Suppressor macrophage treated with lipopolysaccharide for 4 hours (primary cell): ENCODE results near the gene GPR75.

Experiments
- DNase-seq: peaks from one replicate; pipeline ENCODE4 v3.0.0-alpha.2; 2020

GPR75 gene

GRCh38 chr2:53859206-53860181 is at the start of gene GPR75:
GPR75 (minus strand) TSS chr2:53859967; CDS start chr2:53854756, 5,211 bp downstream.
- no peak for DNase-seq

DNA sequence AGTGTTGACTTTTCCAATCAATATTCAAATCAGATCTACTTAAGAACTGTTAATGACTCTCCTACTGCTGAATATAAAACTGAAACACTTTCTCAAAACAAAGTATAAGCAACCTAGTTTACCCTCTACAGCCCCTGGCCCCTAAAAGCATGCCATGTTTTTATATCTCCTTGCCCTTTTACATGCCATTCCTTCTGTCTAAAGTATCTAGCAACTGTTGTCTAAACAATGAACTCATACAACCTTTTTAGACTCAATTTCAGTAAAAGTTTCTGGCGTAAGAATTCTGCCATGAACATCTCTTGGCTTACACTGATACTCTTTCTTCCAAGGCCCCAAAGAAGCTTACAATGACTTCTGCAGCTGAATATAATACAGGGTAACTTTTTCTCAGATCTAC is 47.8 kb upstream of the GPR75 start:
- no peak for DNase-seq

GRCh38 chr2:53905396-53905795 is 45.6 kb upstream of the GPR75 start:
- DNase-seq = no peak

GRCh38 chr2:53903011-53903410 is 43.2 kb upstream of the GPR75 start:
- DNase-seq = no peak

DNA sequence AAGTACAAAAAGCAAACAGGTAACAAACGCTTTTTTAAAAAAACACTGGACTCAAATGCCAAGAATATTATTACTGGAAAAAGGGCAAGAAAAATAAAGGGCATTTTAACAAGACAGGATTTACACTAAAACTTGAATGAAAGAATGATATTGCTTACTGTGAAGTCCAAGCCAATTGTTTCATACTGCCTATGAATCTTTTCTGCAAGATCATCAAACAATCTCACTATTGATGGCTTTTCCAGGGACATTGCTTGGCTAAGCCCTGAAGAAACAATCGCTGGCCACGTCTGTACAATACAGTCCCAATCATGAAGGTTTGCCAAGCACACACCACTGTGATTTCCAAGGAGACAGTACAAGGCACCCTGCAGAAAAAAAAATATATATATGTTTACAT is 41.4 kb upstream of the GPR75 start:
- DNase-seq = no peak

DNA sequence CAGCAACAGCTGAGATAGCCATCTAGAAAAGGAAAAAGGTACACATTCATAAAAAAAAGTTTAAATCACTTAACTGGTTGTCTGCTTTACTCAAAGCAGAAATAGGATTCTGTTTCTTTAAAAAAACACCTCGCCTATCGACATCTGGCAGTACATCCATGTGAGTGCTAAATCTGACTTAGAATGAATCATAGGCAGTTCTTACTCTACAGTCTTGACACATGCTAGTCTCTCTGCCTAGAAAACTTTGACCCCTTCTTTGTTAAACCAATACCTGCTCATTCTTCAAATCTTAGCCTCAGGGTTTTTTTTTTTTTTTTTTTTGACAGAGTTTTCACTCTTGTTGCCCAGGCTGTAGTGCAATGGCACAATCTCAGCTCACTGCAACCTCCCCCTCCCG is 37.1 kb upstream of the GPR75 start:
- no peak for DNase-seq

DNA sequence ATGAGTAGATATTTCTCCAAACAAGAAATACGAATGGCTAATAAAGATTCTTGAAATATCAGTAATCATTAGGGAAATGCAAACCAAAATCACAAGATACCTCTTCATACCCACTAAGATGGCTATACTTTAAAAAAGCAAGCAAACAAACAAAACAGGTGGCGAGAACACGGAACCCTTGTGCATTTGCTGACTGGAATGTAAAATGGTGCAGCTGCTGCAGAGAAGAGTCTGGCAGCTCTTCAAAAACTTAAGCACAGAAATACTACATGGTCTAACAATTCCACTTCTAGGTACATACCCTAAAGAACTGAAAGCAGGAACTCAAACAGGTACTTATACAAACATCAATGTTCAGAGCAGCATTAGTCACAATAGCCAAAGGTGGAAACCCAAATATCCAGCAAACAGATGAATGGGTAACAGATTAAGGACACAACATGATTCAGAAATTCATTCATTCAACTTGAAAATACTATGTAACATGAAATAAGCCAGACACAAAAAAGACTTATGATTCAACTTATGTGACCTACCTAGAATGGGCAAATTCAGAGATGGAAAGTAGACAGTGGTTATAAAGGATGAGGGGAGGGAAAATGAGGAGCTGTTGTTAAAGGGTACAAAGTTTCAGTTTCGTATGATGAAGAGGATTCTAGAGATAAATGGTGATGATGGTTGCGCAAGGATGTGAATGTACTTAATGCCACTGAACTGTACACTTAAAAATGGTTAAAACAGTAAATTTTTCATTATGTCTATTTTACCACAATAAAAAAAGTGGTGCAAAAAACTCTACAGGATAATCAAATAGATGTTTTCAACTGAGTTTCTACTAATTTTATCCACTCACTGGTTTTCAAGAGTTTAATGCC is 26.9 kb upstream of the GPR75 start:
- DNase-seq = no peak

DNA sequence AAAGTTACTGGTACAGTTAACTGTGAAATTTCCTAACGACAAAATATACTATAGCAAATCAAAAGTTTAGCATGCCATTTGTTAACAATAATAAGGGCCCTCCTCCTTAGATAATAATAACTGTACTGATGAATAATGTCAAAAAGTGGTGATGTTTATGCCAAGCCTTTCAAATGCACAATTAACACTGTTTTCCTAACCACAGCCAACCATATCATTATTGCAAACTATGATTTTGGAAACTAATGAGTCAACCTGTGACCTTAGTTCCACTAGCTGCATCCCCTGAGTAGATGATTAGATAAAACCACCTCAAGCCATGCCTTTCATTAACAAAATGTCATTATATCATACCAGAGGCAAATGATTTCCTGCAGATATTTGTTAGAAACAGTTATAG is 25.1 kb upstream of the GPR75 start:
- DNase-seq = no peak

DNA sequence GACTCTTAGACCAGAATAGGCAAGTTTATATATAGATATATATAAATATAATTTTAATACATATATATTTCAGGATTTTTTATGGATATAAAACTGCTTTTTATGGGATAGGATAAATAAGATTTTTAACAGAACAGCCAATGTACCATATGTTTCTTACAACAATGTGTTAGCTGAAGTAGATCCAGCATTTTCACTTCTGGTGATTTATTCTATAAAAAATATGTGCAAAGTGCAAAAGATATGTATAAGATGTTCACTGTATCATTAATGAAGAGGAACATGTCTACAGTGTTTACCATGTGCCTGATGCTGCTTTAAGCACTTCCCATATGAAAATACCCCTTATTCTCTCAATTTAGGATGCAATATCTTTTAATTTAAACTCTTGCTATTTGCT is 22.2 kb upstream of the GPR75 start:
- DNase-seq = no peak

DNA sequence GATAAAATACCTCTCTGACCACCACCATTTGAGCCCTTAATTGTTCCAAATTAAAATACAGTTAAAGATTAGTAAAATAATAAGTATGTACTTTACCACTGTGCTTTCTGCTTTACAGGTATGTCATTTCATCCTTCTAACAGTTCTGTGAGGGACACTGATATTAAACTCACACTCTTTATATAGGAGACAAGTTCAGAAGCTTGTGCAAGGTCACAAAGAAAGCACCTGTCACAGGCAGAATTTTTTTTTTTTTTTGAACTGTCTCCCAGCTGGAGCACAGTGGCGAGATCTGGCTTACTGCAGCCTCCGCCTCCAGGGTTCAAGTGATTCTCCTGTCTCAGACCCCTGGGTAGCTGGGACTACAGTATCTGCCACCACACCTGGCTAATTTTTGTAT is 21.6 kb upstream of the GPR75 start:
- no peak for DNase-seq

DNA sequence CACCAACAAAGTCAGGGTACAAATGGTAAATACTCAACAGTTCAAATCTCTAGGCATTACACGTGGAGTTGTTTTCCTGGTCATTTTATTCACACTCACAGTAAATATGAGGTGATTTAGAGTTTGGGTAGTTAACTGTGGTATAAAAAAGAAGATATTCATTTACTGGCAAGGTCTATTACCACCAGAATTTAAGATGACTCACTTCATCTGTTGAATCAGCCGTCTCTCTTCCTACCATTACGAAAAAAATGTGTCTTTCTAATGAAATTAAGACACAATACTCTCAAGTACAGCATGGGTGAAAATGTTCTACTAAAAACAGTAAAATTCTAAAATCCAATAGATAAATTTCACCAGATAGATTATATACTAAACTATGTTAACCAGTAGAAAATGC is 21.0 kb upstream of the GPR75 start:
- DNase-seq = no peak

GRCh38 chr2:53877556-53877955 is 17.8 kb upstream of the GPR75 start:
- DNase-seq = no peak

- no peak for DNase-seq
These were observed 17.3 kb upstream of the GPR75 start for GRCh38 chr2:53877112-53877511.

- no peak for DNase-seq
These were observed 14.7 kb upstream of the GPR75 start for GRCh38 chr2:53874401-53874950.

- DNase-seq = no peak
These were observed 8.0 kb upstream of the GPR75 start for GRCh38 chr2:53867773-53868172.

DNA sequence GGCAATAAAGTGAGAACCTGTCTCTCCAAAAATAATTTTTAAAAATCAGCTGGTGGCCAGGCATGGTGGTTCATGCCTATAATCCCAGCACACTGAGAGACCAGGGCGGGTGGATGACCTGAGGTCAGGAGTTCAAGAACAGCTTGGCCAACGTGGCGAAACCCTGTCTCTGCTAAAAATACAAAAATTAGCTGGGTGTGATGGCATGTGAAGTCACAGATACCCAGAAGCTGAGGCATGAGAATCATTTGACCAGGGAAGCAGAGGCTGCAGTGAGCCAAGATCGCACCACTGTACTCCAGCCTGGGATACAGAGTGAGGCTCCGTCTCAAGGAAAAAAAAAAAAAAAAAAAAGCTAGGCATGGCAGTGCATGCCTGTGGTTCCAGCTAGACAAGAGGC is 7.4 kb upstream of the GPR75 start:
- no peak for DNase-seq

- no peak for DNase-seq
These were observed 6.2 kb upstream of the GPR75 start for GRCh38 chr2:53865962-53866361.

GRCh38 chr2:53865264-53865663 is 5.5 kb upstream of the GPR75 start:
- DNase-seq = no peak

DNA sequence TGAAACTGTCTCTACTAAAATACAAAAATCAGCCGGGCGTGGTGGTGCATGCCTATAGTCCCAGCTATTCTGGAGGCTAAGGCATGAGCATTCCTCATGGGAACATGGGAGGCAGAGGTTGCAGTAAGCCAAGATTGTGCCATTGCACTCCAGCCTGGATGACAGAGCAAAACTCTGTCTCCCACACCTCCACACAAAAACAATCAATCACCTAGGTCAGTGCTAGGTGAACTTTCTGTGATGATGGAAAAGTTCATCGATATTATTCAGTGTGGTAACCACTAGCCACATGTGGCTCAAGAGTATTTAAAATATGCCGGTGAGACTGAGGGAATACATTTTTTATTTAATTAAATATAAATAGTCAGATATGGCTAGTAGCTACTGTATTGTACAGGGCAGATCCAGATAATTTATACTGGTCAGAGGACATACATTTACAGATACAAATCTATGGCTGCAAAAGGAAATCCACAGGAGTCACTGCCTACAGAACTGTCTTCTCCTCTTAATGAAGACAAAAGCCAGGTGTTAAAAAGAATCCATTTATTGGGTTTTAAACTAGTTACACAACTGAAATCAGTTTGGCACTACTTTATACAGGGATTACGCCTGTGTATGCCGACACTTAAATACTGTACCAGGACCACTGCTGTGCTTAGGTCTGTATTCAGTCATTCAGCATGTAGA is 3.9 kb upstream of the GPR75 start:
- DNase-seq = no peak

DNA sequence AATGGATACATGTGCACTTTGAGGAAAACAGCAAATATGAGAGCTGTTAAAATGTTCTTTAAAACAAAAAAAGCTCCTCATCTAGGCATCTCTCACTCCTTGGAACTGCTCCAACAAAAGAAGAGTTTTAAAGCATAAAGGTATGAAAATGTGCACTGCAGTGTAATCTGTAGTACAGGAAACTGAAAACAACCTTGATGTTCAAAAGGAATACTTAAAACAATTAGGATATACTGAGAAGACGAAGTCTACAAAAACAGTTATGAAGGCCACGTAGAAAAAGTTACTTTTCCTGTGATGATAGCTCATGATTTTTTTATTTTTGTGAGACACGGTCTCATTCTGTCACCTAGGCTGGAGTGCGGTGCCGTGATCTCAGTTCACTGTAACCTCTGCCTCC is 2.1 kb upstream of the GPR75 start:
- no peak for DNase-seq

- no peak for DNase-seq
These were observed 3.5 kb downstream of the GPR75 start for GRCh38 chr2:53856272-53856671.

DNA sequence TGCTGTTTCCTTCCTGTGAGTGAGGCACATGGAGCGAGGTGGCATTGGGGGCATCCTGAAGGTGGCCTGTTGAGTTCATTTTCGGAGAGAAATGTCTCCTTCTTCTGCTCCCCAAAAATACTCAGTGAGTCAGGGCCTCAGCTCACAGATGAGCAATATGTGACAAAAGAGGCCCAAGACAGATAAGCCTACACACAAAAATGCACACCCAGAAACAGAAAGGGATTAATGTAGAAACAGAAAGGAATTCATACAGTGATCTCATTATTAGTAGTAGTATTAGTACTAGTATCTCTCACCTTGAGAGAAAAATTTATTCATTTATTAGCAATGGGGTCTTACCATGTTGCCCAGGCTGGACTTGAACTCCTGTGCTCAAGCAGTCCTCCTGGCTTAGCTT is 5.1 kb downstream of the GPR75 start:
- no peak for DNase-seq

DNA sequence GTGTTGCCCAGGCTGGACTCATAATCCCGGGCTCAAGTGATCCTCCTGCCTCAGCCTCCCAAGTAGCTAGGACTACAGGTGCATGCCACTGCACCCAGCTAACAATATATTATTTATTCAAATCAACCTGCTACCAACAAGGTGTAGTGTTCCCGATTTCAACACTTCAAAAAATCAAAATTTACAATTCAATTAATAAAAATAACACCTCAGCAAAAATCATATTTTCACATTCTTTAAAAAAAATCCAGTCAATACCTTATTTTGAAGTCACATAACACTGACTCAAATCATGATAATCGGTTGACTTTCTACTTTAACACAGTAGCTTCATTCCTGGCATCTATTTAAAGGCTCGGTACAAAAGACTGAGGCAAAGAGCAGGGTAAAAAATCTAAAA is 7.2 kb downstream of the GPR75 start:
- no peak for DNase-seq
